Duodenal mucosa (tissue), 2 donors: ENCODE data around the gene SGK2.

Experiments
- H3K27ac ChIP-seq: one replicate; pipeline ENCODE4 v1.7.0; 2013; ENCODE audit warnings: low read depth, low read length
- H3K27me3 ChIP-seq, 2 donors: one replicate each; pipeline ENCODE4 v1.7.0; 2013; ENCODE audit warnings: low read length in 2 of 2, control low read depth in 1 of 2; ENCODE audit not compliant: insufficient read depth in 2 of 2, control insufficient read depth in 1 of 2
- H3K36me3 ChIP-seq, 2 donors: one replicate each; pipeline ENCODE4 v1.7.0; 2013; ENCODE audit warnings: low read length in 2 of 2, control low read depth in 1 of 2; ENCODE audit not compliant: insufficient read depth in 2 of 2, control insufficient read depth in 1 of 2
- H3K4me1 ChIP-seq, 2 donors: one replicate each; pipeline ENCODE4 v1.7.0; 2013; ENCODE audit warnings: low read length in 2 of 2, control low read depth in 1 of 2; ENCODE audit not compliant: insufficient read depth in 2 of 2, control insufficient read depth in 1 of 2
- H3K4me3 ChIP-seq, 2 donors: one replicate each; pipeline ENCODE4 v1.7.0; 2013; ENCODE audit warnings: low read length in 2 of 2, low read depth in 1 of 2
- H3K9ac ChIP-seq, 2 donors: one replicate each; pipeline ENCODE4 v1.7.0; 2013; ENCODE audit warnings: low read length in 2 of 2, low read depth in 1 of 2
- H3K9me3 ChIP-seq, 2 donors: one replicate each; pipeline ENCODE4 v1.7.0; 2013; ENCODE audit warnings: low read length in 2 of 2, control low read depth in 1 of 2; ENCODE audit not compliant: control insufficient read depth in 1 of 2

The SGK2 gene

GRCh38 chr20:43560974-43561373 lies 2.1 kb downstream of the SGK2 start:
- peaks cover 20 to 22% of the 10 kb centered on the region in 2 donors for H3K4me1 ChIP-seq
- no peak overlapping the region for H3K27ac ChIP-seq
- no peaks in the 10 kb centered on the region for H3K27me3 ChIP-seq
- peaks cover 0 to 11% of the 10 kb centered on the region in 2 donors for H3K36me3 ChIP-seq
- H3K4me3 ChIP-seq: peak overlapping the region; percentile 70 to 74
- H3K9me3 ChIP-seq: no peaks in the 10 kb centered on the region
- H3K9ac ChIP-seq: peak overlapping the region in 1 of 2 donors; percentile 7

GRCh38 chr20:43563429-43563828 lies 4.6 kb downstream of the SGK2 start:
- Histone ChIP-seq H3K9ac (no peak overlapping the region), H3K4me3 (no peak overlapping the region), H3K36me3 (peaks cover 0 to 25% of the 10 kb centered on the region in 2 donors), H3K27me3 (no peaks in the 10 kb centered on the region), H3K4me1 (peaks cover 2 to 8% of the 10 kb centered on the region in 2 donors), H3K27ac (no peak overlapping the region), H3K9me3 (no peaks in the 10 kb centered on the region)

GRCh38 chr20:43563991-43564390 lies 5.2 kb downstream of the SGK2 start:
- Histone ChIP-seq H3K4me1 (peaks cover 0 to 6% of the 10 kb centered on the region in 2 donors), H3K9me3 (no peaks in the 10 kb centered on the region), H3K27ac (no peak overlapping the region), H3K36me3 (peaks cover 3 to 29% of the 10 kb centered on the region in 2 donors), H3K4me3 (no peak overlapping the region), H3K9ac (no peak overlapping the region), H3K27me3 (no peaks in the 10 kb centered on the region)

- no peak overlapping the region for H3K27ac ChIP-seq
- no peak overlapping the region for H3K4me3 ChIP-seq
- no peaks in the 10 kb centered on the region for H3K9me3 ChIP-seq
- H3K9ac ChIP-seq: no peak overlapping the region
- H3K27me3 ChIP-seq: no peaks in the 10 kb centered on the region
- peaks cover 1 to 9% of the 10 kb centered on the region in 2 donors for H3K4me1 ChIP-seq
- H3K36me3 ChIP-seq: peaks cover 8 to 34% of the 10 kb centered on the region in 2 donors
Observed at GRCh38 chr20:43564455-43564854, 5.6 kb downstream of the SGK2 start.

GRCh38 chr20:43564993-43565757 lies 6.3 kb downstream of the SGK2 start:
- no peaks in the 10 kb centered on the region for H3K9me3 ChIP-seq
- H3K9ac ChIP-seq: no peak overlapping the region

GRCh38 chr20:43565758-43566104 lies 6.9 kb downstream of the SGK2 start:
- H3K27me3 ChIP-seq: no peaks in the 10 kb centered on the region
- no peak overlapping the region for H3K9ac ChIP-seq
- no peak overlapping the region for H3K27ac ChIP-seq
- no peak overlapping the region for H3K4me3 ChIP-seq
- H3K4me1 ChIP-seq: peaks cover 12 to 17% of the 10 kb centered on the region in 2 donors
- H3K36me3 ChIP-seq: peaks cover 10 to 42% of the 10 kb centered on the region in 2 donors
- H3K9me3 ChIP-seq: no peaks in the 10 kb centered on the region

More at GRCh38 chr20:43564993-43565757, 6.3 kb downstream of the SGK2 start:
- Histone ChIP-seq H3K4me1 (peaks cover 6 to 16% of the 10 kb centered on the region in 2 donors), H3K4me3 (no peak overlapping the region), H3K27me3 (no peaks in the 10 kb centered on the region), H3K36me3 (peaks cover 10 to 39% of the 10 kb centered on the region in 2 donors), H3K27ac (no peak overlapping the region)

- H3K36me3 ChIP-seq: peaks cover 10 to 55% of the 10 kb centered on the region in 2 donors
- no peak overlapping the region for H3K4me3 ChIP-seq
- no peaks in the 10 kb centered on the region for H3K27me3 ChIP-seq
- peaks cover 13 to 14% of the 10 kb centered on the region in 2 donors for H3K4me1 ChIP-seq
- no peak overlapping the region for H3K9ac ChIP-seq
- no peaks in the 10 kb centered on the region for H3K9me3 ChIP-seq
- no peak overlapping the region for H3K27ac ChIP-seq
Observed at GRCh38 chr20:43567477-43567876, 8.7 kb downstream of the SGK2 start.

- Histone ChIP-seq H3K36me3 (peaks cover 10 to 60% of the 10 kb centered on the region in 2 donors), H3K4me3 (no peak overlapping the region), H3K9ac (no peak overlapping the region), H3K9me3 (no peaks in the 10 kb centered on the region), H3K27ac (no peak overlapping the region), H3K4me1 (peaks cover 13 to 14% of the 10 kb centered on the region in 2 donors), H3K27me3 (no peaks in the 10 kb centered on the region)
Observed at GRCh38 chr20:43568706-43569105, 9.9 kb downstream of the SGK2 start.

- no peak overlapping the region for H3K27ac ChIP-seq
- H3K9me3 ChIP-seq: no peaks in the 10 kb centered on the region
- peaks cover 10 to 58% of the 10 kb centered on the region in 2 donors for H3K36me3 ChIP-seq
- H3K27me3 ChIP-seq: no peaks in the 10 kb centered on the region
- H3K9ac ChIP-seq: no peak overlapping the region
- H3K4me1 ChIP-seq: peaks cover 13 to 14% of the 10 kb centered on the region in 2 donors
- no peak overlapping the region for H3K4me3 ChIP-seq
Observed at GRCh38 chr20:43569282-43569681, 10.5 kb downstream of the SGK2 start.

GRCh38 chr20:43570496-43570895 lies 11.7 kb downstream of the SGK2 start:
- peaks cover 10 to 62% of the 10 kb centered on the region in 2 donors for H3K36me3 ChIP-seq
- no peaks in the 10 kb centered on the region for H3K9me3 ChIP-seq
- no peak overlapping the region for H3K27ac ChIP-seq
- H3K27me3 ChIP-seq: no peaks in the 10 kb centered on the region
- peaks cover 13 to 14% of the 10 kb centered on the region in 2 donors for H3K4me1 ChIP-seq
- no peak overlapping the region for H3K9ac ChIP-seq
- no peak overlapping the region for H3K4me3 ChIP-seq
